HS-5 (cell line): ENCODE results near the gene RPL9.
A peak's percentile ranks its signal among the peaks of the same experiment; 100 is the strongest.
"Not testable (repeated sequence)": the region's sequence is repeated elsewhere in the genome, so short reads cannot be mapped to it uniquely, and the experiment has no call there.

Experiments
- DNase-seq: peaks from one replicate; pipeline ENCODE4 v3.0.0-alpha.2; 2012; ENCODE audit warnings: low read depth

RPL9 gene

DNA sequence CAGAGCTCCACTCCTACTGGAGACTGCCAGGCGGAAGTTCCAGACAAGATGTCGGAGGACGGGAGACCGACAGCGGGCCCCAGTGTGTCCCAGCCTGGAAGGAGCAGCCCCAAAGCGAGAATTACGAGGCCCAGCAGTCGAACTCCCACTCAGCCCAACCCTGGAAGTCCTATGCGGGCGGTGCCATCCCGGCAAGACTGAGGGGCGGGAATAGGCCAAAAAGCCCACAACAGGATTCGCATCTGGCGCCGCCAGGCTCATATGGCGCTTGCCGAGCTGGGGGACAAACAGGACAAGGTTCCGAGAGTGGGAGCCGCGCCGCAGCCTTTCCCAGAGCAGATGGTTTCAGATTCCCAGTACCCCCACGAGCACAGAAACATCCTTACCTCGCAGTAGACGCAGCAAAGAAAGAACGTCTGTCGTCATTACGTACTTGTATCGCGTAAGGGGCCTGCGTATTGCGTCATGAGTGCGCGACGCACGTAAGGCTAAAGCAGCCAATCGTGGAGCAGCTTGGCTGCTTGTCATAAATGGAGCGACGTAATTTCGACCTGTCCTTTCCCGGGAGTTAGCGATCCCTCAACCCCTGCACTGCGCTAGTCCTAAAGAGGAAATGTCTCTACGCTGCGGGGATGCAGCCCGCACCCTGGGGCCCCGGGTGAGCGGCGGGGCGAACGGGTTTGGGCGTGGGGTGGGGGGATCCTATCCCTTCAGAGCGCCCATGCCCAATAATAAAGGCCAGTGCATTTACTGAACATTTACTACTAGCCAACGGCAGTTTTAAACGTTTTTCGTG is at the start of gene RPL9, which contains the start of gene LIAS:
RPL9 (minus strand) TSS at position 418 of the 796 bp plus-strand sequence. CDS start 483 bp downstream, outside the sequence.
LIAS (plus strand) TSS at position 552 of the 796 bp plus-strand sequence; CDS start at position 614, 62 bp downstream.
- DNase-seq: peak; percentile 95

DNA sequence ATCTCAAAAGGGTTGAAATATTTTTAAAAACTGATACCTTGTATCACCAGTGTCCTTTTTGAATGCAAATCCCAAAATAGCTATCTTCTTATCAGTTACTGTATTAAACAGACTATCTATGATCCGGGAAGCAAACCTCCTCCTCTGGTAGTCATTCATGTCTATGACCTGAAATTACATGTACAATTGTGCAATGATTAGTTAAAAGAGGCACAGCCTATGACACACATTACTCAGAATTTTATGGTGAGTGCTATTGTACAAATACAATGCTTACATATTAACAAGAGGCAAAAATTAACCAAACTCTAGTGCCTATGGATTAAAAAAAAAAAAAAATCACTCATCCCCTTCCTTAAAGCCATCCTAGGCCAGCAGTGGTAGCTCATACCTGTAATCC is 46.9 kb upstream of the RPL9 start:
- DNase-seq: no peak

DNA sequence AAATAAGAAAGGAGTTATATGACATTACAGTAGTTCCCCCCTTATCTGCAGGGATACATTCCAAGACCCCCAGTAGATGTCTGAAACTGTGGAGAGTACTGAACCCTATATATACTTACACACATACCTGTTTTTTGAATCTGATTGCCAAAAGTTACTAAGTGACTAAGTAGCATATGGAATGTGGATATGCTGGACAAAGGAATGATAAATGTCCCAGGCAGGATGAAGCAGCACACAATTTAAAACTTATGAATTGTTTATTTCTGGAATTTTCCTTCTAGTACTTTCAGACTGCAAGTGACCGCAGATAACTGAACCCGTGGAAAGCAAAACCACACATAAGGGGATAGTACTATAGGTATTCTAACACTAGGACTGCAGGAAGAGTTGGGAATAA is 45.8 kb upstream of the RPL9 start:
- no peak for DNase-seq

DNA sequence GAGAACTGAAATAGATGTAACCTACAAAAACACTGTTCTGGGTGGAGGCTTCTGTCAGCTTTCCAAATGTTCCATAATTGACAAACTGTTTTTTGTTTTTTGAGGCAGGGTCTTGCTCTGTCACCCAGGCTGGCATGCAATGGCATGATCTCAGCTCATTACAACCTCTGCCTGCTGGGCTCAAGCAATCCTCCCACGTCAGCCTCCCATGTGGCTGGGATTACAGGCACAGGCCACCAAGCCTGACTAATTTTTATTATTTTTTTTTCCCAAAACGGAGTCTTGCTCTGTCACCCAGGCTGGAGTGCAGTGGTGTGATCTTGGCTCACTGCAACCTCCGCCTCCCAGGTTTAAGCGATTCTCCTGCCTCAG is 43.9 kb upstream of the RPL9 start:
- not testable (repeated sequence) for DNase-seq

DNA sequence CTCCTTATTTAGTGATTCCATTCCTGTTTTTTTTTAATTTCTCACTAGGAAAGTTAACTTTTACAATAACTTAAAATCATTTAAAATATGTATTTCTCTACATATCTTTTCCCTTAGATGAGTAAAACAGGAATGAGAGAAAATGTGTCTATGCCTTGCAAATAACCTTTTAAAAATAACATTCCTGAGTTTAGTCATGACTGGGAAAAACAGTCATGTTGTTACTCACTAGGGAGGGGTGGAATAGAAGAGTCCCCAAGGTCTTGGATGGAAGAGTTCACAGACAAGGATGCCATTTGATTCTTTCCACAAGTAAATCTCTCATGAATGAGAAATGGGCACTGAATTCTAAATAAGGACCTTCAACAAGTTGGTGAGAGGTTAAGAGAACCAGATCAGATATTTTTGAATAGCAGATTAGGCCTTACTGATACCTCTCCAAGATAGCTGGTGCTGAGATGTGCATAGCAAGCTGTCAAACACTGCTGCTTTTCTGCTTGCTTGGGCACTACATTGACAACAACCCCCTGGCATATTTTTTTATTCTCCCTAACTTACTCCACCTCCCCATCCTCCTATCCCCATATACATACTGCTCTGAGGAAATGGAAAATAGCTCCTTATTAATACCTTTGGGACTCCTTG is 43.4 kb upstream of the RPL9 start:
- peak; percentile 63 for DNase-seq

DNA sequence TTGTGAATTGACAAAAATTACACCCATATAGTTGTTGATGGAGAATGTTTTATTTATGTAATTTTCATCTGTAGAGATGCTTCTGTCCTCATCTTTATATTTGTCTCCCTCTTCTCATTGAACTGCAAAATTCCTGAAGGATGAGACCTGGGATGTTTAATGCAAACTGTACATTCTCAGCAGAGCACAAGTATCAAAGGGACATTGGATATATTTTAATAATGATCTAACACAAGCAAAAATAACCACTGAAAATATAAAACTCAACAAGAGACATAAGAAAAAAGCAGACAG is 40.0 kb upstream of the RPL9 start:
- DNase-seq: no peak

DNA sequence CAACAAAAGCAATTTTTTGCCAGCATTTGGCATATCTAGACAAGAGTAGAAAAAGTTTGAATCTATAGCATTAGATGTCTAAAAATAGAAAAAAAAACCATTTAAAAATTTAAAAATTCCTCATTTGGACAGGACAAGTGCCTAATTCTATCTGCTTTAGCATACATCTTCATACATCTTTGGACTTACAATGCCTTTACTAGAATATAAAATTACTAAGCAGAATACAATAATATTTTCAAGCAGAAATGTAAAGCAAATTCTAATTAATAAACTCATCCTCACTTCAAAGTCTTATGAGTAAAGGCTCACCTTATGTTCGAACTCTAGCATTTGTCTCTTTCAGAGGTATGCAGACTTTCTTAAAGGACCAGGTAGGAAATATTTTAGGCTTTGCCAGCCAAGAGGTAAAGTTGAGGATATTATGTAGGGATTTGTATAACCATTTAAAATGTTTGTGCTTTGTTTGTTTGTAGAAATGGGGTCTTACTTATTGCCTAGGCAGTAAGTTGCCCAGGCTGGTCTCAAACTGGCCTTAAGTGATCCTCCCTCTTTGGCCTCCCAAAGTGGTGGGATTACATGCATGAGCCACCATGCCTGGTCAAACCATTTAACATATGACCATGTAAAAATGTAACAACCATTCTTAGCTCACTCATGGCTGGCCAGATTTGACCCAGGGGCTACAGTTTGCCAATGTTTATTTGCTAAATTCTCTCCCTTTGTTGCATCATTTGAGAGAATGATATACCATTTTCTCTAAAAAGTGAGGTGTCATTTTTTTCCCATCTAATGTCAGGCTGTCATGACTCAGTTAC is 39.4 kb upstream of the RPL9 start:
- no peak for DNase-seq

DNA sequence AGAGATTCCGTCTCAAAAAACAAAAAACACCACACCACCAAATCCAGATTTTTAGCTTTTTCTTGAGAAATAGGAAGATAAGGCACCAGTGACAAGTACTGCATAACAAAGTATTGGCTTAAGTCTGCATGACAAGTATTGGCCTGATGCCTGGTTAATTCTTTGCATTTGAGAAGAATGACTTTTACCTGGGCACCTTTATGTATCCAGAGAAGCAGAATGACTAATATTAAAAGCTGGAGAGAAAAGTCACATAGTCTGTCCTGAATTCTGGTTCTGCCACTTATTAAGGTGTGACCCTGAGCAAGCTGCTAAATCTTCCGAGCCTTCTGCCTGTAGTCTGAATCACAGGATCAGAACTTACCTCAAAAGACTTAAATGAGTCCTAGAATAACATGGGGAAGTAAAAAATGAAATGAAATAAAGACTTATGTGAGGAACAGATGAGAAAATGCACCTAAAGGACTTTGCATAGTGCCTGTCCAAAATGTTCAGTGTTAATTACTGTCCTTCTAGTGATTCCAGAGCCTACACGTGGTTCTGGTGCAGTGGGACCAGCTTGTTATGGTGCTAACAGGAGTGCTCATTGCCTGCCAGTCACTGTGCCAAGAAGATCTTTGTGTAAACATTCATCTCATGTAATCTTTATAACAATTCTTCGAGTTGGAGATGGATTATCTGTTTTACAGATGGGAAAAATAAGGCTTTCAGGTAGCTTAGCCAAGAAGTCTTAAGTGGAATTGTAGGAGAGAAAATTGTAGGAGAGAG is 36.9 kb upstream of the RPL9 start:
- DNase-seq: no peak

DNA sequence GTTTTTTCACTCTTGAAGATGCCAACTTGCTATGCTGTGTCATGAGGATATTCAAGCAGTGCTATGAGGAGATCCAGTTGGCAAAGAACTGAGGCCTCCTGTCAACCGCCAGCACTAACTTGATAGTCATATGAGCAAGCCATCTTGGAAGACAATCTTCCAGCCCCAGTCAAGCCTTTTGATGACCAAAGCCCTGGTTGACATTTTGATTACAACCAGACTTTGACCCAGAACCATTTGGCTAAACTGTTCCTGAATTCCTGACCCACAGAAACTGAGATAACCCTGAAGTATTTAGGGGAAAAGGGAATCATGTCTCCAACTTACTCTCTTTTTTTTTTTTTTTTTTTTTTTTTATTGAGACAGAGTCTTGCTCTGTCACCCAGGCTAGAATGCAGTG is 35.6 kb upstream of the RPL9 start:
- no peak for DNase-seq

DNA sequence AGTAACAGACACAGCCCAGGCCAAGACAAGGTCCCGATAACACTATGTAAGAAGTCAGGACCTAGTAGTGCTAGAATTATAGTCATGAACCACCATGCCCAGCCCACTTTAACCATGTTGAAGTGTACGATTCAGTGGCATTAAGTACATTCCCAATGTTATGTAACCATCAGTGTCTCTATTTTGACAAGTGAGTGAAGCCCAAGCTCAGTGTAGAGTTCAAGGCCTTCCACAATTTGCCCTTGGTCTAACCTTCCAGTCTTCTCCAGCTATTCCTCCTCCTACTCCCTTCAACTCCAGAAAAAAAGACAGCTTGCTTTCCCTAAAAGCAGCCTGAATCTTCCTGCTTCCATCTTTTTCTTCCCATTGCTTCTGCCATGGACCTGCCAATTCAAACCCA is 31.6 kb upstream of the RPL9 start:
- no peak for DNase-seq

DNA sequence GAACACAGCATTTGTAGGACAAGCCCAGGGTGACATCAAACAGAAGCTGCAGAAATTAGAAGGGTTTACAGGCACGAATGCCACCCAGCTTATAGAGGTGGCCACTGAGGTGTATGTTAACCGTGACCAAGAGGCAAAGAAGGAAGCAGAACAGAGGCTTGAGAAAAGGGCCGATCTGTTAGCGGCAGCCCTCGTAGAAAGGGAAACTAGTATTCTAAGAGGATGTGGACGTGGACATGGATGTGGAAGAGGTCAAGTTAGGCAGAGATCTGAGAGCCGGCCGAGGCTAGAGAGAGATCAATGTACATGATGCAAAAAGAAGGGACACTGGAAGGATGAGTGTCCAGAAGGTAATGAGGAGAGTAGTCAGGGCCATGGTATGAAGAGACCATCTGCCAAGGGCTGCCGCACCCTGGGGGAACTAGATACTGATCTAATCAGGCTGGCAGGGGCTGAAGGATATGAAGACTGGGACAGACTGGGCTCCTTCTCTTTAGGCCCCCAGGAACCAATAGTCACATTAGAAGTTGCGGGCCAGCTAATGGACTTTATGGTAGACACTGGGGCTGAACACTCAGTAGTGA is 27.6 kb upstream of the RPL9 start:
- DNase-seq: no peak

DNA sequence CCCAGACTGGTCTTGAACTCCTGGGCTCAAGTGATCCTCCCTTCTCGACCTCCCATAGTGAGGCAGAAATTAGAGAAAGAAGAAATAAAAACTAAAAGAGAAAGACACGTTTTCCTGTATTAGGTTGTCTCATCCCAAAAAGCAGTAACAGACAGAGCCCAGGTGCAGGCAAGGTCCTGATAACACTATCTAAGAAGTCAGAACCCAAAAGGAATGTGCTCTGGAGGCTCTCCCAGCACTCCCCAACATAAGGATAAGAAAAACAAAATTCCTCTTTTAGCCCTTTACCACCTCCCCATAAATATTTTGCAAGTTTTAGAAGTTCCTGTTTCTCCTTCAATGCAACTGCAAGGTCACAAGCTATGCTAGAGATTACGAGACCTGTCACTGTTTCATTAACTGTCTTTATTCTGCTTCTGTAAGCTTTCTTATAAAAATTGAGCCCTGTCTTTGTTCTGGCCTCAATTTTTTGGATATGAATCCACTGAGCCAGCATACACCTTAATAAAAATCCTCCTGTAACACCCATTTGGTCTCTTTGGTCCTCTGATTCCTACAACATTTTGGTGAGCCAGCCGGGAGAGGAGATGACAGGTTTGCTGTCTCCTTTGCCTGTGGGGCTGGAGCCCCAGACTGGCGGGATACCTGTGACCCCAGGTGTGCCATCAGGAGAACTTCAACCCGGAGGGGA is 26.0 kb upstream of the RPL9 start:
- no peak for DNase-seq

DNA sequence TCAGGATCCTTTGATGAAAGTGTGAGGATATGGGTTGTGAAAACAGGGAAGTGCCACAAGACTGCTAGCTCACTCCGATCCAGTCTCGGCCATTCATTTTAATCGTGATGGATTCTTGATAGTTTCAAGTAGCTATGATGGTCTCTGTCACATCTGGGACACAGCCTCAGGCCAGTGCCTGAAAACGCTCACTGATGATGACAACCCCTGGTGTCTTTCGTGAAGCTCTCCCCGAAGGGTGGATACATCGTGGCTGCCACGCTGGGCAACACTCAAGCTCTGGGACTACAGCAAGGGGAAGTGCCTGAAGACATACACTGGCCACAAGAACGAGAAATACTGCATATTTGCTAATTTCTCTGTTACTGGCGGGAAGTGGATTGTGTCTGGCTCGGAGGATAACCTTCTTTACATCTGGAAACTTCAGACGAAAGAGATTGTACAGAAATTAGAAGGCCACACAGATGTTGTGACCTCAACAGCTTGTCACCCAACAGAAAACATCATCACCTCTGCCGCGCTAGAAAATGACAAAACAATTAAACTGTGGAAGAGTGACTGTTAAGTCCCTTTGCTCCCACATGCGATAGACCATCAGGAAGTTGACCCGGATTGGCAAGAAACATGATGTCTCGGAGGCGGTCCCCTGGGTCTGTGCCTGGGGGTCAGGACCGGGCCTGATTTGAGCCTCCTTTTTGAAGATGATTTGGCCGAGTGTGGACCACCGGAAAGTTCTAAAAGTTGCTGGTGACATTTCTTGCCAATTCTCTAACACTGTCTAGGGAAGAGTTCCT is 22.4 kb upstream of the RPL9 start:
- no peak for DNase-seq

DNA sequence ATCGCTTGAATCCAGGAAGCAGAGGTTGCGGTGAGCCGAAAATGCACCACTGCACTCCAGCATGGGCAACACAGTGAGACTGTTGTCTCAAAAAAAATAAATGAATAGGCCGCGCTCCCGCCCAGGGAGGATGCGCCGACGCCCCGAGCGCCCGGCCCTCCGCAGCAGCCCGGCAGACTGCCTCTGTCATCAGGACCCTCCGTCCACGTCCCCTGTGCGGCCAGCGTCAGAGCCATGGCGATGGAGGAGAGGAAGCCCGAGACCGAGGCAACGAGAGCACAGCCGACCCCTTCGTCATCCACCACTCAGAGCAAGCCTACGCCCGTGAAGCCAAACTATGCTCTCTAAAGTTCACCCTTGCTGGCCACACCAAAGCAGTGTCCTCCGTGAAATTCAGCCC is 21.5 kb upstream of the RPL9 start:
- no peak for DNase-seq

DNA sequence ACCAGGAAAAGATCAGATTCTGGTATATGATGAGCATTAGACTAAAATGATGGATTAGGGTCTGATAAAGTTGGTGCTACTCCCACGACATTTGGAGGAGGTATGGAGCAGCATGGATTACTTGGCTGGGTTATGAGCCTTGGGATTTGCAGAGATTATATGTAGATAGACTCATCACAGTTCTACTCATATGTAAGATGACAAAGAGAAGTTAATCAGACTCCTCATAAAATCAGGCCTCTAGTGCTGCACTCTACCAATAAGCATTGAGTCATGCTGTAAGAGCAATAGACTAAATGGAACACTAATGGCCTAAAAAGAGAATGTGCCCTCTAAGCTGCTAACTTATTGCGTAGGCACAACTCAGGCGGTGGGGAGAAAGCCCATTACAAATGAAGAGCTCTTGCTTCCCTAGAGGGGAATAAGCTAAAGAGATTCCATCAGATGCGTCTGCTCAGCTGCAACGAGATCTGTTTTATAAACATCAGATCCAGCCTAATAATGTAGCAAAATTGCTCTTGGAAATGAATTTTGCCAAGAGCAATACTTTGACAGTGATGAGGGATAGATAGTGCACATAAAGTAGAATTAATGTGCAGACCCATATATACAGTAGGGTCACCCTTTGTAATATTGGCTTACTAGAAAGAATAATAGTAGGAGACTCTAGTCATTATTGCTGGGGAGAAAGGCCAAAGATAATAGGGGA is 17.6 kb upstream of the RPL9 start:
- no peak for DNase-seq

DNA sequence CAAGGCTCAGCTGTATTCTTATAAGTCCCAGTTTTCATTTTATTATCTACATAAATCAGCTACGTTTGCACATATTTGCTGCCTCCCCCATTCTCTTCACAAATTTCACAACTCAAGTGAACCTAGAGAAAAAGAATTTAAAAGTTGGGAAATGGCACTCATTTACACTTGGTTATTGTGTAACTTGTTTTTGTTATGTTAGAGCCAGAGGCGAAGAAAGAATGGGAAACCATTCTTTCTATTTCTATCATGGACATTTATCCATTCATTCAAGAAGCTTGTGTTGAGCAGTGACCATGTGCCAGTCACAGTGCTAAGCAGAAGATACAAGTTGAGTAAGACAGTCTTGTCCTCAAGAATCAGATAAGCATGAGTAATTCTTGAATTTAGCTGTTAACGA is 13.7 kb upstream of the RPL9 start:
- no peak for DNase-seq

DNA sequence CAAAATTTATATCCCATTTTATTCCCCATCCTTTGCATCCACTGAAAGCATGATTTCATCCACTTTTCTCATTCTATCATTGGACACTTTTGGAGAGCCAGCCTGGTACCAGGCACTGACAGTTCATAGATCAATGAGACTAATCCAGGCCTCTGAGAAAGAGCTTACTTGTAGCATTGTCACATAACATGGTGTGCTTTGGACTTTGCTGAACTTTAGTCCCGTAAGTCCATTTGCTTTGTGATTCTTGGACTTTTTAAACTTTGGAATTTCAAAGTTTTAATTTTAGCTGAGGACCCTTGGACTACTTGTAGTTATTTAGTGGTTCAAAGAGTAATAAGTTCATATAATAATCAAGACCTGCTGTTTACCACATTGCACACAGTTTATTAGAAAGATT is 11.7 kb upstream of the RPL9 start:
- no peak for DNase-seq

DNA sequence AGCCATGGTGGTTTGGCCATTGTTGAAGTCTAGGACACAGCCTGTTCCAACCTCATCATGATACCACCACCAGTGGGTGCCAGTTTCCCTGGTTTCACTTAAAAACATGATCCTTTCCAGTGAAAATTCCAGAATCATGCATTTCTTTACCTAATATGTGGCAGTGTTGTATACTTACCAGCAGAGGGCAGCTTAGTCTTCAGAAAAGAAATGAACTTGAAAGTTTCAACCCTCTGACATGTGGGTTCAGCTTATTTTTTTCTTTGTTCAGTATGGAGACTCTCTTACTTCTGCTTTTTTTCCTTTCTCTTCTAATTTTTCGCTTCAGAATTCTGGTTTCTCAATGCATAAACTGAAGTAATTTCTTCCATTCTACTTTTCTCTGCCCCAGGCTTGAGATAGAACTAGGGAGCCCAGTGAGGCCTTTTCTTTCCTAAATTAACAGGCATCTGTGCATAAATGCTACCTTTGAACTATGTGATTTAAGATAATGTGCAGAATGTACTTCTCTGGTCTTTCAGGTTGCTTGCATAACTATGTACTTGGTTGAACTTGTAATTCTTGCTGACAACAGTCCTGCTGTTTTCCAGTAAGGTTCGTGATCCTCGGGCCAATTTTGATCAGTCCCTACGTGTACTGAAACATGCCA is 10.8 kb upstream of the RPL9 start:
- peak; percentile 73 for DNase-seq

DNA sequence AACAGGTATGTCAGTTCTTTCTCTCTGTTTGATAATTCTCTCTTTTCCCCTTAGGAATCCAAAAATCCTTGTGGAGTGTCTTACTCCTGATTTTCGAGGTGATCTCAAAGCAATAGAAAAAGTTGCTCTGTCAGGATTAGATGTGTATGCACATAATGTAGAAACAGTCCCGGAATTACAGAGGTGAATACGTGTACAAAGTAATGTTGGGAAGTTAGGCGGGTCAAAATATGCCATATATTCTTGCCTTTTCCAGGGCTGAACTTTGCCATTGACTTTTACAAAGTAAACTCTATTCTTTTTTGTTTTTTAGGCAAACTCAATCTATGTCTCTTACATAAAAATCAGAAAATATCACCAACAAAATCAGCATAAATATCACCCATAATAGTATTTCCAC is 8.7 kb upstream of the RPL9 start:
- no peak for DNase-seq
